Measurements from ENCODE around the gene SEC14L6.

The SEC14L6 gene

GRCh38 chr22:30511109-30511508, 35.4 kb downstream of the SEC14L6 start:
- in situ Hi-C loops (cut with HindIII; ENCODE audit: low pct_ligation_motif_present, low pct_unique_long_range_greater_than_20kb, low sequenced_read_pairs) = no loop called here

GRCh38 chr22:30508216-30508615, 38.3 kb downstream of the SEC14L6 start:
- no peak for DNase-seq
- in situ Hi-C loops (cut with HindIII; ENCODE audit: low pct_ligation_motif_present, low pct_unique_long_range_greater_than_20kb, low sequenced_read_pairs) = no loop called here

More at GRCh38 chr22:30511109-30511508, 35.4 kb downstream of the SEC14L6 start:
- DNase-seq = no peak

GRCh38 chr22:30507670-30508069, 38.9 kb downstream of the SEC14L6 start:
- DNase-seq = no peak
- in situ Hi-C loops (cut with HindIII; ENCODE audit: low pct_ligation_motif_present, low pct_unique_long_range_greater_than_20kb, low sequenced_read_pairs) = no loop called here

- in situ Hi-C loops (cut with HindIII; ENCODE audit: low pct_ligation_motif_present, low pct_unique_long_range_greater_than_20kb, low sequenced_read_pairs) = no loop called here
- DNase-seq = no peak
Measured at GRCh38 chr22:30506507-30506968, 40.0 kb downstream of the SEC14L6 start.

- DNase-seq = no peak
- in situ Hi-C loops (cut with HindIII; ENCODE audit: low pct_ligation_motif_present, low pct_unique_long_range_greater_than_20kb, low sequenced_read_pairs) = no loop called here
Measured at GRCh38 chr22:30503551-30503950, 43.0 kb downstream of the SEC14L6 start.

DNA sequence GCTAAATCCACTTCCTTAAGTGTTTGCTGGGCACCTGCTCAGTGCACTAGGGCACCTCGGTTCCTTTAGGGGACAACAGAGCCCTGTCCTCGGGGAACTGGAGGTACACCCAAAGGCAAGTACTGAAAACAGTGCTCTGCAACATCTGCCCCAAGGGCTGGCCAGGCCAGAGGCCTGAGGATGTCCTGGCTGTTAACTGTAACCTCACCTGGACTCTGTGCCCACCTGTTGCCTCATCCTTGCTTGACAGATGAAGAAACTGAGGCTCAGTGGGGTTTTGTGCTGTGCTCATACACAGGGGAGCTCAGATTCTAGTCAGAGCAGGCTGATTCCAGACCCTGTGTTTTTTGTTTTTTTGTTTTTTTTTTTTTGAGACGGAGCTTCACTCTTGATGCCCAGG, 43.6 kb downstream of the SEC14L6 start:
- no peak for DNase-seq
- in situ Hi-C loops (cut with HindIII; ENCODE audit: low pct_ligation_motif_present, low pct_unique_long_range_greater_than_20kb, low sequenced_read_pairs) = no loop called here

DNA sequence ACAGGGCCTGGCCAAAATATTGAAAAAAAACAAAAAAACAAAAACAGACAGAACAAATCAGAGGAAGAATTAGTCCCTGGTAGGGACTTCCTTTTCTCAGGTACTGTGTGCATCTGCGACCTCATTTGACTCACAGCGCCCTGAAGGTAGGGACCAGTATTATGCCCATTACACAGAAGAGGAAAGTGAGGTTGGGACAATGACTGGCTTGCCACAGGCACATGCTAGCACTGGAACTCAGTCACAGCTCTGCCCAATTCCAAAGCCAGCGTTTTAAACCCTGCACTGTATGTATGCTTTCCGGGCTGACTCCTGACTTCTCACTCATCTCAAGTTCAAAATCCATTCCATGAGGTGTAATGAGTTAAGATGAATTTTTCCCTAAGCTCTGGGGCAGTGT, 44.4 kb downstream of the SEC14L6 start:
- in situ Hi-C loops (cut with HindIII; ENCODE audit: low pct_ligation_motif_present, low pct_unique_long_range_greater_than_20kb, low sequenced_read_pairs) = no loop called here
- DNase-seq = no peak

DNA sequence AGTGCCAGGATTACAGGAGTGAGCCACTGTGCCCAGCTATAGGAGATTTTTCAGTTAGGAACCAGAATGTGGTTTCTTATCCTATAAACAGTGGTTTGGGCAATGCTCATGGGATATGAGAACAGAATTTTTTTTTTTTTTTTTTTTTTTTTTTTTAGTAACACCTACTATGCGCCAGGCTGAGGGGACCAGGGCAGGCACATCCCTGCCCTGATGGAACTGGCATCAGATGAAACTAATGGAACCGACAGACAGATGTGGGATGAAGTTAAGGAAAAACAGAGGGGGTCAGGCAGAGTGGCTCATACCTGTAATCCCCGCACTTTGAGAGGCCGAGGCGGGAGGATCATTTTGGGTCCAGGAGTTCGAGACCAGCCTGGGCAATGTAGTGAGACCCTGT, 45.9 kb downstream of the SEC14L6 start:
- in situ Hi-C loops (cut with HindIII; ENCODE audit: low pct_ligation_motif_present, low pct_unique_long_range_greater_than_20kb, low sequenced_read_pairs) = no loop called here
- no peak for DNase-seq

GRCh38 chr22:30497466-30498150, 48.9 kb downstream of the SEC14L6 start:
- in situ Hi-C loops (cut with HindIII; ENCODE audit: low pct_ligation_motif_present, low pct_unique_long_range_greater_than_20kb, low sequenced_read_pairs) = no loop called here
- no peak for DNase-seq

DNA sequence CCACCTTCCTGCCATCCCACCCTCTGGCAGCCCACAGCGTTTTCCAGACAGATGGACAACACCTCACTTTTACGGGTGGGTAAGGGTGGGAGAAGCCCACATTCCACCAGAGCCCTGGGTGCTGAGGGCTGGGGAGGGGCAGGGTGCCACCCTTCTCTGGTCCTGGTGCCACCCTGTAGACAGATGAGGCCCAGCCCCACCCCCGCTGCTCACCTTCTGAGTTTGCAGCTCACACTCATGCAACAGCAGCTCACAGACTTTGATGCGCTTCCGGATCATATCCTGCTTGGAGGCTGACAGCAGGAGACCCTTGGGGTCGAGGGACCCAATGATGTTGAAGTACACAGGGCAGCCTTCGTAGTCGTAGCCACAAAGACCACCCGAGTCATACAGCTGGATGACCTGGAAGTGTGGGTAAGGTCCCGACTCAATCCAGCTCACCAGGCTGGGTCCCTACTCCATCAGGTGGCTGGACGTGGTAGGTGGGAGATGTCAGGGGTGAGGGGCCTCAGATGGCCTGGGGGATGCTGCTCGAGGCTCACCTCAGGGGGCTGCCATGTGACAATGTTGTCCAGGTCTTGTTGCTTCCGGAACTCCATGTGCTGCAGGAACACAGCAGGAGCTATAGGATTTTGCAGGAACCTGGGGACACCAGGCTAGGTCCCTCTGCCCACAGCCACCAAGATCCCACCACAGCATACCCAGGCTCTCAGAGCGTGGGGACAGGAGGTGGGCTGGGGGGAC, 51.3 kb downstream of the SEC14L6 start:
- in situ Hi-C loops (cut with HindIII; ENCODE audit: low pct_ligation_motif_present, low pct_unique_long_range_greater_than_20kb, low sequenced_read_pairs) = no loop called here

DNA sequence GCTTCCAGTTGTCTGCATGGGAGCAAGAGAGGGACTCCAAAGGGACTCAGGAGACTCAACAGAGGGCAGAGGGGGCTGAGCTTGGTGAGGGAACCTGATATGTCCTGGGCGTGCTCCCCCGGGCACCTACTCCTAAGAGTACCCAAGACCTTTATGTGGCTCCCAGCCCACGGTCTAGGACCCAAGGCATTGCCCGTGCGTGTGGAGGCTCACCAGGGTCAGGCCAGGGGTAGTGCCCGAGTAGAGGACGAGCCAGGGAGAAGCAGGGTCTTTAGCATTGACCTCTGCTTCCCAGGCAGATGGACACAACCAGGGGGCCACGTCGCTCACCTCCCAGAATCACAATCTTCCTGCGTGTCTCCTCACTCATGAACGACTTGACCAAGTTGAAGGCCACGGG, 54.4 kb downstream of the SEC14L6 start:
- DNase-seq = no peak
- in situ Hi-C loops (cut with HindIII; ENCODE audit: low pct_ligation_motif_present, low pct_unique_long_range_greater_than_20kb, low sequenced_read_pairs) = no loop called here

More for the DNA sequence above, 51.3 kb downstream of the SEC14L6 start:
- no peak for DNase-seq

- DNase-seq = no peak
- in situ Hi-C loops (cut with HindIII; ENCODE audit: low pct_ligation_motif_present, low pct_unique_long_range_greater_than_20kb, low sequenced_read_pairs) = no loop called here
Measured at GRCh38 chr22:30491381-30491780, 55.2 kb downstream of the SEC14L6 start.

- in situ Hi-C loops (cut with HindIII; ENCODE audit: low pct_ligation_motif_present, low pct_unique_long_range_greater_than_20kb, low sequenced_read_pairs) = no loop called here
- DNase-seq = no peak
Measured at GRCh38 chr22:30490399-30490798, 56.1 kb downstream of the SEC14L6 start.

DNA sequence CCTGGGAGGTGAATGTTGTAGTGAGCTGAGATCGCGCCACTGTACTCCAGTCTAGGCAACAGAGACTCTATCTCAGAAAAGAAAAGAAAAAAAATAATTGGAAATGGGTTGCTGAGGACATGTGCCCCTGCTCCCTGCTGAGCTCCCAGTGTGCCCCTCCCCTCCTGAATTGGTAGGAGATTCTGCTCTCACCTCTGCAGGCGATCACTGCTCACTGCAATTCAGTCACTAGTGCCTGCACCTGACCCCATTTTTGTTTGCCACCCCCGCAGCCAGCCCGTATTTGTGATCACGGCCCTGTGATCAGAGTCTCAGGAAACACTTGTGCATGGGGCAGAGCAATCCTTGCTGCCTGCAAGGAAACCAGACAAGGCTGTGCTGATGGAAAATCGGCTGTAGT, 58.4 kb downstream of the SEC14L6 start:
- DNase-seq = no peak
- in situ Hi-C loops (cut with HindIII; ENCODE audit: low pct_ligation_motif_present, low pct_unique_long_range_greater_than_20kb, low sequenced_read_pairs) = no loop called here

DNA sequence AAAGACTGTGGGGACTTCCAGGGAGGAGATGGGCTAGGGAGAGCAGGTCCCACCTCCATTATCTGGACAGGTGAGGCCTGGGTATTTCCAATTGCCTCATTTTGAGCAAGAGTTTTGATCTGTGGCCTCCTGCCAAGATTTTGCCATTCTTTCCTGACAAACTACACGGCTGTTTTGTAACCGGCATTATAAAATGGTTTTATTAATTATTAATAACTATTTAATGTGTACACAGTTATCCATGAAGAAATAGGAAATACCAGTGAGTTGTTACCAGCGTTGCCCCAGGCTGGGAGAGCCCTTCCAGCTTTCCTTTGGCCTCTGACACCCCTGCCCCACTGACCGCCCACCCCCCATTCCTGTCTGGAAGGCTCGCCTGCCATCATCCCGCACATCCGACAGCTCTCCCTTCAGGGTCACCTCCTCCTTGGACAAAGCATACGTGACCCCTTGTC, 59.9 kb downstream of the SEC14L6 start:
- DNase-seq = no peak
- in situ Hi-C loops (cut with HindIII; ENCODE audit: low pct_ligation_motif_present, low pct_unique_long_range_greater_than_20kb, low sequenced_read_pairs) = no loop called here

GRCh38 chr22:30486118-30486517, 60.4 kb downstream of the SEC14L6 start:
- no peak for DNase-seq
- in situ Hi-C loops (cut with HindIII; ENCODE audit: low pct_ligation_motif_present, low pct_unique_long_range_greater_than_20kb, low sequenced_read_pairs) = no loop called here

DNA sequence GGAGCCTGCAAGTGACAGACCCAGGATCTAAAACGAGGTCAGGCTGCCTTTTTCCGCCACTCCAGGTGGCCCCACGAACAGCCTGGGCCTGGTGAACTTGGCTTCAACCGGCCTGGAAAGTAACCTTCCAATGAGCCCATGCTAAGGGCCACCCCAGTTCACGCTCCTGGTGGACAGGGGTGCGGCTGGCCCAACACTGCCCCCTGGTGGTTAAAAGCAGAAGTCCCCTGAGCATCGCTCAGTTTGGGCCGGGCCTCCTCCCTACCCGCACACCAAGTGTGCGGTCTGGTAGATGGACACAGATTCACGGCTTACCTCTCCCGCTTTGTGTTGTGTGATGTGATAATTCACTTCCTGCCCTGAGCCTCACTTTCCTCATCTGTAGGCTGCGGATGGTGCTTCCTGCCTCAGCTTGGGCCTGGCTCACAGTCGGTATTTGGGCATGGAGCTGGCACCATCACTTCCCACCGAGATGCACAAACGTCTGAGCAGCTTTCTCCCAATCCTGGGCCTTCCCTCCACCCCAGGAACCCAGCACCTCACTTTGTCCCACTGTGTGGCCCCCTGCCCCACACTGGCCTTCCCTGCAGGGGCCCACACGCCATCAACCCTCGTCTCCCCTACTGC, 61.1 kb downstream of the SEC14L6 start:
- in situ Hi-C loops (cut with HindIII; ENCODE audit: low pct_ligation_motif_present, low pct_unique_long_range_greater_than_20kb, low sequenced_read_pairs) = no loop called here
- peak; percentile 47 for DNase-seq

GRCh38 chr22:30483169-30483568, 63.4 kb downstream of the SEC14L6 start:
- in situ Hi-C loops (cut with HindIII; ENCODE audit: low pct_ligation_motif_present, low pct_unique_long_range_greater_than_20kb, low sequenced_read_pairs) = no loop called here

GRCh38 chr22:30481711-30482110, 64.8 kb downstream of the SEC14L6 start:
- in situ Hi-C loops (cut with HindIII; ENCODE audit: low pct_ligation_motif_present, low pct_unique_long_range_greater_than_20kb, low sequenced_read_pairs) = no loop called here

More at GRCh38 chr22:30483169-30483568, 63.4 kb downstream of the SEC14L6 start:
- DNase-seq = no peak

More at GRCh38 chr22:30481711-30482110, 64.8 kb downstream of the SEC14L6 start:
- no peak for DNase-seq
